DND-41 (cell line): Measurements from ENCODE around the gene USP10.

Experiments used
- EZH2 ChIP-seq: IDR thresholded peaks from 3 replicates; pipeline ENCODE4 v1.6.1; 2012; ENCODE audit warnings: borderline replicate concordance, low read depth, mild to moderate bottlenecking, moderate library complexity, low read length, inconsistent platforms; ENCODE audit not compliant: severe bottlenecking
- TF ChIP-seq, protein P1 (sequence below): IDR thresholded peaks from 2 replicates; pipeline ENCODE4 v1.5.1; 2012; ENCODE audit warnings: borderline replicate concordance, low read length, moderate library complexity, mild to moderate bottlenecking; ENCODE audit not compliant: poor library complexity, severe bottlenecking; ENCODE audit errors: extremely low read depth

GRCh38 chr16:84778720-84779119 lies 78.9 kb downstream of the USP10 start:
- TF ChIP-seq, protein P1, sequence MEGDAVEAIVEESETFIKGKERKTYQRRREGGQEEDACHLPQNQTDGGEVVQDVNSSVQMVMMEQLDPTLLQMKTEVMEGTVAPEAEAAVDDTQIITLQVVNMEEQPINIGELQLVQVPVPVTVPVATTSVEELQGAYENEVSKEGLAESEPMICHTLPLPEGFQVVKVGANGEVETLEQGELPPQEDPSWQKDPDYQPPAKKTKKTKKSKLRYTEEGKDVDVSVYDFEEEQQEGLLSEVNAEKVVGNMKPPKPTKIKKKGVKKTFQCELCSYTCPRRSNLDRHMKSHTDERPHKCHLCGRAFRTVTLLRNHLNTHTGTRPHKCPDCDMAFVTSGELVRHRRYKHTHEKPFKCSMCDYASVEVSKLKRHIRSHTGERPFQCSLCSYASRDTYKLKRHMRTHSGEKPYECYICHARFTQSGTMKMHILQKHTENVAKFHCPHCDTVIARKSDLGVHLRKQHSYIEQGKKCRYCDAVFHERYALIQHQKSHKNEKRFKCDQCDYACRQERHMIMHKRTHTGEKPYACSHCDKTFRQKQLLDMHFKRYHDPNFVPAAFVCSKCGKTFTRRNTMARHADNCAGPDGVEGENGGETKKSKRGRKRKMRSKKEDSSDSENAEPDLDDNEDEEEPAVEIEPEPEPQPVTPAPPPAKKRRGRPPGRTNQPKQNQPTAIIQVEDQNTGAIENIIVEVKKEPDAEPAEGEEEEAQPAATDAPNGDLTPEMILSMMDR: no peak
- TF ChIP-seq EZH2: no peak
